HCT116 (cell line): ENCODE data around the gene PSMB9. TPM values are rescaled to one million over a fixed set of nuclear protein-coding genes. Genes with fewer than 3 reads are reported as not detected.

Experiments
- ATAC-seq: fragments of 200-7000 bp; cut with Tn5 transposase; 2 replicates; pipeline ENCODE4 v1.9.1; 2020; ENCODE audit warnings: mild to moderate bottlenecking, moderate library complexity
- BruUV-seq: library from RNA; stranded (reverse); fragments of 400-500 nt; replicated peaks from 2 replicates; lab custom pipeline; 2021; lab: Mats Ljungman, UMichigan
- CTCF ChIA-PET: fragments of 300-600 bp; sonication (Branson Sonifier 250); formaldehyde crosslinking; loops from one replicate; lab custom pipeline; 2021; ENCODE audit warnings: antibody characterized with exemption; lab: Charles Lee
- POLR2A ChIA-PET: fragments of 300-600, 350-600 bp; sonication (Branson Sonifier 250); formaldehyde crosslinking; loops from one replicate; lab custom pipeline; 2021; ENCODE audit warnings: antibody characterized with exemption; lab: Charles Lee
- RAD21 ChIA-PET, 2 experiments: fragments of 300-600 bp; sonication (Branson Sonifier 250); formaldehyde crosslinking; loops; one replicate each; lab custom pipeline; 2023; ENCODE audit warnings: low total read pairs in 2 of 2; ENCODE audit not compliant: uncharacterized antibody in 2 of 2, unreplicated experiment in 2 of 2, low non-redundant PET in 1 of 2; lab: Charles Lee
- DNase-seq: peaks from one replicate; pipeline ENCODE4 v3.0.0-alpha.2; 2010; ENCODE audit warnings: low read depth, low spot score
- H2AFZ ChIP-seq: fragments of 200-600 bp; shearing (Covaris generic), sonication (generic); 2 replicates; pipeline ENCODE4 v1.6.1; 2017; ENCODE audit warnings: low read depth, mixed run types, mixed read lengths, antibody characterized with exemption, low read length; ENCODE audit not compliant: poor library complexity, severe bottlenecking
- H3K27ac ChIP-seq: 2 replicates; pipeline ENCODE4 v1.5.1; 2012; ENCODE audit warnings: low read depth, low read length
- H3K27me3 ChIP-seq: fragments of 200-600 bp; sonication (generic); 2 replicates; pipeline ENCODE4 v1.6.1; 2016; ENCODE audit warnings: mixed run types, low read length, mixed read lengths; ENCODE audit not compliant: insufficient read depth
- H3K36me3 ChIP-seq, 2 experiments: fragments of 200-500 bp in 1 of 2; fragments of 200-600 bp in 1 of 2; sonication (Bioruptor generic) in 1 of 2; sonication (generic) in 1 of 2; 2 replicates each; pipeline versions ENCODE4 v1.5.1 to v1.6.1; 2014 to 2016; ENCODE audit warnings: low read length in 2 of 2, inconsistent platforms in 1 of 2, mixed read lengths in 1 of 2, mixed run types in 1 of 2; ENCODE audit not compliant: insufficient read depth in 2 of 2, control insufficient read depth in 1 of 2
- H3K4me1 ChIP-seq, 2 experiments: fragments of 200-600 bp in 1 of 2; sonication (generic) in 1 of 2; 2 replicates each; pipeline versions ENCODE4 v1.5.1 to v1.6.1; 2012 to 2017; ENCODE audit warnings: low read length in 2 of 2, inconsistent platforms in 1 of 2, mild to moderate bottlenecking in 1 of 2, mixed read lengths in 1 of 2, mixed run types in 1 of 2, moderate library complexity in 1 of 2; ENCODE audit not compliant: insufficient read depth in 2 of 2, control insufficient read depth in 1 of 2
- H3K4me2 ChIP-seq: fragments of 200-600 bp; sonication (generic); 2 replicates; pipeline ENCODE4 v1.6.1; 2017; ENCODE audit warnings: mixed run types, low read length, mixed read lengths
- H3K4me3 ChIP-seq, 2 experiments: fragments of 200-600 bp in 1 of 2; sonication (generic) in 1 of 2; replicated peaks in 1 of 2; 2 replicates each; pipeline ENCODE4 v1.5.1; 2011 to 2016; ENCODE audit warnings: low read length in 2 of 2, control low read depth in 1 of 2, low read depth in 1 of 2, mild to moderate bottlenecking in 1 of 2, mixed read lengths in 1 of 2, mixed run types in 1 of 2
- H3K79me2 ChIP-seq: fragments of 200-600 bp; sonication (generic); 2 replicates; pipeline ENCODE4 v1.6.1; 2017; ENCODE audit warnings: mild to moderate bottlenecking, mixed run types, low read length, moderate library complexity, mixed read lengths; ENCODE audit not compliant: insufficient read depth
- H3K9ac ChIP-seq: fragments of 200-600 bp; sonication (generic); 2 replicates; pipeline ENCODE4 v1.6.1; 2016; ENCODE audit warnings: low read length, mixed read lengths
- H3K9me2 ChIP-seq: fragments of 200-600 bp; sonication (generic), shearing (Covaris generic); 2 replicates; pipeline ENCODE4 v1.6.1; 2017; ENCODE audit warnings: mixed run types, mild to moderate bottlenecking, moderate library complexity; ENCODE audit not compliant: insufficient read depth
- H3K9me3 ChIP-seq, 2 experiments: fragments of 200-500 bp in 1 of 2; fragments of 200-600 bp in 1 of 2; sonication (Bioruptor generic) in 1 of 2; sonication (generic) in 1 of 2; 2 replicates each; pipeline ENCODE4 v1.6.1; 2014 to 2017; ENCODE audit warnings: low read length in 2 of 2, mixed read lengths in 2 of 2, inconsistent platforms in 1 of 2, low read depth in 1 of 2, mild to moderate bottlenecking in 1 of 2, mixed run types in 1 of 2, moderate library complexity in 1 of 2; ENCODE audit not compliant: control insufficient read depth in 1 of 2, insufficient read depth in 1 of 2
- H4K20me1 ChIP-seq: fragments of 200-600 bp; sonication (generic), shearing (Covaris generic); 2 replicates; pipeline ENCODE4 v1.6.1; 2017; ENCODE audit warnings: mixed run types, mild to moderate bottlenecking, moderate library complexity; ENCODE audit not compliant: insufficient read depth
- ATF3 ChIP-seq: IDR thresholded peaks from 2 replicates; pipeline ENCODE4 v1.6.1; 2012
- CBX3 ChIP-seq: IDR thresholded peaks from 2 replicates; pipeline ENCODE4 v1.6.1; 2012; ENCODE audit warnings: low read depth
- CTCF ChIP-seq, 3 experiments: fragments of 200-600 bp in 1 of 3; sonication (generic) in 1 of 3; IDR thresholded peaks in 2 of 3; conservative IDR thresholded peaks in 1 of 3; 2 replicates each; pipeline ENCODE4 v1.5.1; 2012 to 2017; ENCODE audit warnings: low read depth in 2 of 3, low read length in 2 of 3, antibody characterized with exemption in 1 of 3, borderline replicate concordance in 1 of 3, control low read depth in 1 of 3, mild to moderate bottlenecking in 1 of 3, mixed read lengths in 1 of 3, mixed run types in 1 of 3, moderate library complexity in 1 of 3; ENCODE audit not compliant: insufficient read depth in 1 of 3
- EGR1 ChIP-seq: IDR thresholded peaks from 2 replicates; pipeline ENCODE4 v1.6.1; 2012; ENCODE audit warnings: low read depth
- ELF1 ChIP-seq: IDR thresholded peaks from 2 replicates; pipeline ENCODE4 v1.6.1; 2012; ENCODE audit warnings: low read depth, borderline replicate concordance
- FOSL1 ChIP-seq: IDR thresholded peaks from 2 replicates; pipeline ENCODE4 v1.6.1; 2012; ENCODE audit warnings: low read depth
- POLR2AphosphoS5 ChIP-seq: IDR thresholded peaks from 2 replicates; pipeline ENCODE4 v1.6.1; 2011; ENCODE audit warnings: mild to moderate bottlenecking, low read depth, low read length, moderate library complexity
- RAD21 ChIP-seq: IDR thresholded peaks from 2 replicates; pipeline ENCODE4 v1.6.1; 2012; ENCODE audit warnings: low read depth, mild to moderate bottlenecking
- SIN3A ChIP-seq: IDR thresholded peaks from 2 replicates; pipeline ENCODE4 v1.6.1; 2012; ENCODE audit warnings: low read depth
- SP1 ChIP-seq: IDR thresholded peaks from 2 replicates; pipeline ENCODE4 v1.6.1; 2012; ENCODE audit warnings: low read depth
- SRF ChIP-seq: IDR thresholded peaks from 2 replicates; pipeline ENCODE4 v1.6.1; 2012; ENCODE audit warnings: low read depth
- YY1 ChIP-seq: IDR thresholded peaks from 2 replicates; pipeline ENCODE4 v1.6.1; 2011; ENCODE audit warnings: low read length, low read depth, moderate library complexity, mild to moderate bottlenecking; ENCODE audit not compliant: insufficient replicate concordance; ENCODE audit errors: extremely low read depth
- ZBTB33 ChIP-seq: IDR thresholded peaks from 2 replicates; pipeline ENCODE4 v1.6.1; 2011; ENCODE audit warnings: mild to moderate bottlenecking, low read length, moderate library complexity; ENCODE audit not compliant: insufficient replicate concordance; ENCODE audit errors: extremely low read depth
- ZNF274 ChIP-seq: fragments of 200-500 bp; sonication (Bioruptor generic); IDR thresholded peaks from 2 replicates; pipeline ENCODE4 v1.6.1; 2014; ENCODE audit warnings: mild to moderate bottlenecking, low read depth, low read length, inconsistent platforms
- intact Hi-C: fragments of 100-400 bp; cut with micrococcal nuclease; formaldehyde crosslinking; loops from 2 replicates; pipeline ENCODE4 v1.10.0; 2022
- total RNA-seq: library from RNA; stranded (reverse); gene quantifications from one replicate; pipeline ENCODE4 v1.2.1, GENCODE V29; 2021; ENCODE audit not compliant: unreplicated experiment

PSMB9 gene
- total RNA-seq, 1 experiment from 2014 or later: 8.1 TPM

- Histone ChIP-seq H3K4me2 (peak overlapping the region; percentile 98; the same call in 1 of the 2 replicates), H3K27ac (peak overlapping the region; percentile 81; the same call in 1 of the 2 replicates), H3K4me3 (no peak overlapping the region), H3K36me3 (peaks cover 0 to 10% of the 10 kb centered on the region in 2 experiments; a peak in 2 of 4 replicates), H3K9me3 (no peaks in the 10 kb centered on the region), H3K4me1 (peaks cover 8 to 25% of the 10 kb centered on the region in 2 experiments; a peak in 3 of 4 replicates), H3K9ac (no peak overlapping the region), H3K9me2 (no peaks in the 10 kb centered on the region), H4K20me1 (no peaks in the 10 kb centered on the region), H2AFZ (no peak overlapping the region), H3K27me3 (no peaks in the 10 kb centered on the region), H3K79me2 (peaks cover 9% of the 10 kb centered on the region; the same call in 1 of the 2 replicates)
- RAD21 ChIA-PET: interaction anchor here (1.3 to 2.5 kb wide), 4 partner anchors 14 to 29 kb away, joined by 3 to 36 read pairs (median 21); partner anchors contain the start of gene TAP1 (in 1 of the 2)
- ATAC-seq (no peak), DNase-seq (no peak)
- POLR2A ChIA-PET: interaction anchor here (2.2 to 3.0 kb wide), 6 partner anchors 12 to 133 kb away, joined by 8 to 23 read pairs (median 15); partner anchors contain the start of genes PSMB9 and TAP1
- CTCF ChIA-PET: interaction anchor here (1.3 to 3.5 kb wide), 16 partner anchors 12 to 145 kb away, joined by 3 to 189 read pairs (median 12); partner anchors contain the start of genes HLA-DMA, PSMB9 and TAP1
- no TSS peak for BruUV-seq
- intact Hi-C loops: loop anchor here (5.0 kb wide), 1 partner anchor 108 kb away; no protein-coding TSS in a partner anchor
- TF ChIP-seq ELF1: no peak
- TF ChIP-seq RAD21: no peak
- TF ChIP-seq EGR1: no peak
- no peak for TF ChIP-seq POLR2AphosphoS5
- no peak for TF ChIP-seq FOSL1
- no peak for TF ChIP-seq SP1
- no peak for TF ChIP-seq ATF3
- TF ChIP-seq ZNF274: no peak
- no peak for TF ChIP-seq SIN3A
Measured at GRCh38 chr6:32839356-32839755, 14.6 kb upstream of the PSMB9 start.

GRCh38 chr6:32840604-32841246 is 13.3 kb upstream of the PSMB9 start:
- no TSS peak for BruUV-seq
- Histone ChIP-seq H2AFZ (no peak overlapping the region), H3K9me3 (no peaks in the 10 kb centered on the region), H3K79me2 (peaks cover 9% of the 10 kb centered on the region; the same call in 1 of the 2 replicates), H3K27ac (no peak overlapping the region), H4K20me1 (no peaks in the 10 kb centered on the region), H3K4me2 (no peak overlapping the region), H3K4me1 (peaks cover 12 to 34% of the 10 kb centered on the region in 2 experiments; a peak in 3 of 4 replicates), H3K36me3 (no peaks in the 10 kb centered on the region; a peak in 1 of 4 replicates), H3K27me3 (no peaks in the 10 kb centered on the region), H3K9me2 (no peaks in the 10 kb centered on the region), H3K4me3 (no peak overlapping the region)
- ATAC-seq: no peak
- RAD21 ChIA-PET: no interaction called here
- intact Hi-C loops: no loop called here
- POLR2A ChIA-PET: no interaction called here
- DNase-seq: no peak
- TF ChIP-seq YY1: no peak
- TF ChIP-seq FOSL1: no peak
- no peak for TF ChIP-seq SRF
- TF ChIP-seq ZNF274: no peak
- TF ChIP-seq CTCF (IDR thresholded peaks at IDR 0.05 in 2 of 3, conservative IDR thresholded peaks at IDR 0.05 in 1 of 3; ENCODE audit: borderline replicate concordance in 1 of 3, insufficient read depth in 1 of 3, low read depth in 2 of 3, low read length in 2 of 3): no peak
- no peak for TF ChIP-seq CBX3
- no peak for TF ChIP-seq ZBTB33
- TF ChIP-seq EGR1: no peak
- TF ChIP-seq SIN3A: no peak
- TF ChIP-seq, all 23 proteins: peak for 0
- CTCF ChIA-PET: interaction anchor here (0.7 to 0.9 kb wide), 2 partner anchors 27 to 144 kb away, joined by 3 read pairs; no protein-coding TSS in a partner anchor
- H3K9ac ChIP-seq: no peak overlapping the region
